ENCODE results near the gene DAPK1.

GRCh38 chr9:87686520-87687090, 188.9 kb downstream of the DAPK1 start:
- TF ChIP-seq, protein P1, sequence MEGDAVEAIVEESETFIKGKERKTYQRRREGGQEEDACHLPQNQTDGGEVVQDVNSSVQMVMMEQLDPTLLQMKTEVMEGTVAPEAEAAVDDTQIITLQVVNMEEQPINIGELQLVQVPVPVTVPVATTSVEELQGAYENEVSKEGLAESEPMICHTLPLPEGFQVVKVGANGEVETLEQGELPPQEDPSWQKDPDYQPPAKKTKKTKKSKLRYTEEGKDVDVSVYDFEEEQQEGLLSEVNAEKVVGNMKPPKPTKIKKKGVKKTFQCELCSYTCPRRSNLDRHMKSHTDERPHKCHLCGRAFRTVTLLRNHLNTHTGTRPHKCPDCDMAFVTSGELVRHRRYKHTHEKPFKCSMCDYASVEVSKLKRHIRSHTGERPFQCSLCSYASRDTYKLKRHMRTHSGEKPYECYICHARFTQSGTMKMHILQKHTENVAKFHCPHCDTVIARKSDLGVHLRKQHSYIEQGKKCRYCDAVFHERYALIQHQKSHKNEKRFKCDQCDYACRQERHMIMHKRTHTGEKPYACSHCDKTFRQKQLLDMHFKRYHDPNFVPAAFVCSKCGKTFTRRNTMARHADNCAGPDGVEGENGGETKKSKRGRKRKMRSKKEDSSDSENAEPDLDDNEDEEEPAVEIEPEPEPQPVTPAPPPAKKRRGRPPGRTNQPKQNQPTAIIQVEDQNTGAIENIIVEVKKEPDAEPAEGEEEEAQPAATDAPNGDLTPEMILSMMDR (IDR thresholded peaks at IDR 0.05; ENCODE audit: low read depth, low read length), result no peak
- no peak for TF ChIP-seq EZH2phosphoT487 (IDR thresholded peaks at IDR 0.05; ENCODE audit: low read depth)
